K562 (cell line): ENCODE results near the gene PSMA5. TPM values are rescaled to one million over a fixed set of nuclear protein-coding genes. Genes with fewer than 3 reads are reported as not detected.

Source experiments
- CEBPZ ChIP-seq: fragments of 150-350 bp; IDR thresholded peaks from 2 replicates; pipeline ENCODE4 v1.6.1; 2014; ENCODE audit warnings: low read depth, mild to moderate bottlenecking, low read length, borderline replicate concordance
- FOXM1 ChIP-seq, 2 experiments: fragments of 450-650 bp in 1 of 2; sonication (generic) in 1 of 2; formaldehyde crosslinking in 1 of 2; IDR thresholded peaks; 2 replicates each; pipeline versions ENCODE4 v1.6.1 to v1.9.0; 2017 to 2022; ENCODE audit warnings: low read depth in 2 of 2, mild to moderate bottlenecking in 2 of 2, missing genetic modification reagents in 1 of 2, moderate library complexity in 1 of 2
- GTF2E2 ChIP-seq: fragments of 200-800 bp; sonication (Bioruptor generic); IDR thresholded peaks from 2 replicates; pipeline ENCODE4 v1.6.1; 2016; ENCODE audit warnings: missing genetic modification characterization, missing compliant biosample characterization
- HDAC6 ChIP-seq: IDR thresholded peaks from 2 replicates; pipeline ENCODE4 v1.6.1; 2012; ENCODE audit warnings: low read depth, mild to moderate bottlenecking, control low read depth, inconsistent platforms, low read length, moderate library complexity
- HIVEP1 ChIP-seq: fragments of 250-450 bp; sonication (Bioruptor Pico); IDR thresholded peaks from 2 replicates; pipeline ENCODE4 v1.4.0; 2020; ENCODE audit warnings: mild to moderate bottlenecking
- LARP7 ChIP-seq: fragments of 450-650 bp; IDR thresholded peaks from 2 replicates; pipeline ENCODE4 v1.6.1; 2016
- NFIX ChIP-seq: fragments of 250-450 bp; sonication (Bioruptor Pico); IDR thresholded peaks from 2 replicates; pipeline ENCODE4 v1.4.0; 2020; ENCODE audit warnings: low read depth, mild to moderate bottlenecking, moderate library complexity
- PCBP1 ChIP-seq: fragments of 200-400 bp; formaldehyde crosslinking; IDR thresholded peaks from 2 replicates; pipeline ENCODE4 v1.6.1; 2018; ENCODE audit warnings: mild to moderate bottlenecking, low read depth, low read length; ENCODE audit not compliant: poor library complexity, severe bottlenecking
- PRMT5 ChIP-seq: sonication (generic); formaldehyde crosslinking; IDR thresholded peaks from 2 replicates; pipeline ENCODE4 v1.5.0; 2020; ENCODE audit warnings: missing genetic modification reagents
- RBM15 ChIP-seq: fragments of 200-400 bp; formaldehyde crosslinking; IDR thresholded peaks from 2 replicates; pipeline ENCODE4 v1.6.1; 2018; ENCODE audit warnings: mild to moderate bottlenecking, low read length, moderate library complexity; ENCODE audit not compliant: insufficient read depth
- U2AF1 ChIP-seq: fragments of 200-400 bp; formaldehyde crosslinking; optimal IDR thresholded peaks from 2 replicates; pipeline ENCODE3; 2017; ENCODE audit warnings: mild to moderate bottlenecking, low read depth, low read length, moderate library complexity
- XRCC4 ChIP-seq: IDR thresholded peaks from one replicate; pipeline ENCODE4 v1.6.1; 2011; ENCODE audit not compliant: insufficient read depth, insufficient read length; ENCODE audit errors: extremely low read depth
- ZBTB1 ChIP-seq: sonication (generic); formaldehyde crosslinking; IDR thresholded peaks from 2 replicates; pipeline ENCODE4 v1.8.1; 2023; ENCODE audit warnings: missing genetic modification reagents, low read depth, mild to moderate bottlenecking, borderline replicate concordance
- ZNF408 ChIP-seq: fragments of 250-450 bp; sonication (Bioruptor Pico); IDR thresholded peaks from 2 replicates; pipeline ENCODE4 v1.4.0; 2020; ENCODE audit warnings: low read depth, mild to moderate bottlenecking, moderate library complexity
- ZNF764 ChIP-seq: fragments of 250-450 bp; sonication (Bioruptor Pico); IDR thresholded peaks from 2 replicates; pipeline ENCODE4 v1.4.0; 2020; ENCODE audit warnings: low read depth, mild to moderate bottlenecking, moderate library complexity
- ZNF766 ChIP-seq: fragments of 200-800 bp; sonication (Bioruptor generic); conservative IDR thresholded peaks from 2 replicates; pipeline ENCODE4 v1.6.1; 2016; ENCODE audit warnings: missing genetic modification characterization, missing compliant biosample characterization
- polyA plus RNA-seq, 8 experiments: library from polyadenylated mRNA; depleted of rRNA in 4 of 8; stranded (reverse) in 5 of 8; unstranded in 3 of 8; fragments of >200 nt; fragmentation: Nextera tagmentation in 2 of 8; fragmentation: Illumina TruSeq in 1 of 8; extraction: Ambion mirVana in 2 of 8; extraction: Trizol in 1 of 8; gene quantifications; 2 replicates each; pipeline versions ENCODE4 v1.2.1 to v1.2.3, GENCODE V29; 2011 to 2014; ENCODE audit warnings: inconsistent platforms in 1 of 8, missing spikeins in 1 of 8
- total RNA-seq, 7 experiments: library from RNA; depleted of rRNA in 6 of 7; stranded (reverse); fragments of >200 nt in 6 of 7; fragmentation: Illumina TruSeq in 2 of 7; extraction: Trizol in 2 of 7; gene quantifications; 2 replicates each; pipeline versions ENCODE4 v1.2.1 to v1.2.3, GENCODE V29; 2011 to 2021; ENCODE audit warnings: low replicate concordance in 1 of 7
- TF ChIP-seq, protein P1 (sequence below): fragments of 250-450 bp; sonication (Bioruptor Pico); IDR thresholded peaks from 2 replicates; pipeline ENCODE4 v1.4.0; 2020; ENCODE audit warnings: mild to moderate bottlenecking, moderate library complexity, borderline replicate concordance
- TF ChIP-seq, protein P2 (sequence below), 2 experiments: fragments of 450-650 bp; conservative IDR thresholded peaks; 2 replicates each; pipeline ENCODE4 v1.6.1; 2017; ENCODE audit warnings: mild to moderate bottlenecking in 2 of 2, moderate library complexity in 2 of 2

The PSMA5 gene
- total and polyA plus RNA-seq, 9 of the 15 experiments (the other 6 are each of a cell fraction or from before 2014, with no cell fraction given): 82.6 to 542 (median 287) TPM

GRCh38 chr1:109397581-109398342 is 28.5 kb downstream of the PSMA5 start, which contains the start of gene SORT1 (continued):
- TF ChIP-seq, protein P1, sequence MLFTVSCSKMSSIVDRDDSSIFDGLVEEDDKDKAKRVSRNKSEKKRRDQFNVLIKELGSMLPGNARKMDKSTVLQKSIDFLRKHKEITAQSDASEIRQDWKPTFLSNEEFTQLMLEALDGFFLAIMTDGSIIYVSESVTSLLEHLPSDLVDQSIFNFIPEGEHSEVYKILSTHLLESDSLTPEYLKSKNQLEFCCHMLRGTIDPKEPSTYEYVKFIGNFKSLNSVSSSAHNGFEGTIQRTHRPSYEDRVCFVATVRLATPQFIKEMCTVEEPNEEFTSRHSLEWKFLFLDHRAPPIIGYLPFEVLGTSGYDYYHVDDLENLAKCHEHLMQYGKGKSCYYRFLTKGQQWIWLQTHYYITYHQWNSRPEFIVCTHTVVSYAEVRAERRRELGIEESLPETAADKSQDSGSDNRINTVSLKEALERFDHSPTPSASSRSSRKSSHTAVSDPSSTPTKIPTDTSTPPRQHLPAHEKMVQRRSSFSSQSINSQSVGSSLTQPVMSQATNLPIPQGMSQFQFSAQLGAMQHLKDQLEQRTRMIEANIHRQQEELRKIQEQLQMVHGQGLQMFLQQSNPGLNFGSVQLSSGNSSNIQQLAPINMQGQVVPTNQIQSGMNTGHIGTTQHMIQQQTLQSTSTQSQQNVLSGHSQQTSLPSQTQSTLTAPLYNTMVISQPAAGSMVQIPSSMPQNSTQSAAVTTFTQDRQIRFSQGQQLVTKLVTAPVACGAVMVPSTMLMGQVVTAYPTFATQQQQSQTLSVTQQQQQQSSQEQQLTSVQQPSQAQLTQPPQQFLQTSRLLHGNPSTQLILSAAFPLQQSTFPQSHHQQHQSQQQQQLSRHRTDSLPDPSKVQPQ (CRISPR knock-in tag): 0 out of 2 replicates have a peak, but pooled peaks have one; percentile 30
- TF ChIP-seq PRMT5 (CRISPR knock-in tag) (no peak), PCBP1 (no peak), CEBPZ (no peak), HIVEP1 (CRISPR knock-in tag) (no peak), U2AF1 (no peak), ZBTB1 (CRISPR knock-in tag) (no peak), ZNF764 (CRISPR knock-in tag) (no peak), ZNF766 (CRISPR knock-in tag) (no peak), LARP7 (no peak), ZNF408 (CRISPR knock-in tag) (no peak), NFIX (CRISPR knock-in tag) (no peak), RBM15 (no peak), GTF2E2 (tag) (no peak), FOXM1 (IDR thresholded peaks at IDR 0.05; ENCODE audit: low read depth) (no peak), FOXM1 (CRISPR knock-in tag; IDR thresholded peaks at IDR 0.05; ENCODE audit: low read depth) (no peak), XRCC4 (no peak), HDAC6 (no peak)
- TF ChIP-seq, protein P2, sequence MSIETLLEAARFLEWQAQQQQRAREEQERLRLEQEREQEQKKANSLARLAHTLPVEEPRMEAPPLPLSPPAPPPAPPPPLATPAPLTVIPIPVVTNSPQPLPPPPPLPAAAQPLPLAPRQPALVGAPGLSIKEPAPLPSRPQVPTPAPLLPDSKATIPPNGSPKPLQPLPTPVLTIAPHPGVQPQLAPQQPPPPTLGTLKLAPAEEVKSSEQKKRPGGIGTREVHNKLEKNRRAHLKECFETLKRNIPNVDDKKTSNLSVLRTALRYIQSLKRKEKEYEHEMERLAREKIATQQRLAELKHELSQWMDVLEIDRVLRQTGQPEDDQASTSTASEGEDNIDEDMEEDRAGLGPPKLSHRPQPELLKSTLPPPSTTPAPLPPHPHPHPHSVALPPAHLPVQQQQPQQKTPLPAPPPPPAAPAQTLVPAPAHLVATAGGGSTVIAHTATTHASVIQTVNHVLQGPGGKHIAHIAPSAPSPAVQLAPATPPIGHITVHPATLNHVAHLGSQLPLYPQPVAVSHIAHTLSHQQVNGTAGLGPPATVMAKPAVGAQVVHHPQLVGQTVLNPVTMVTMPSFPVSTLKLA (conservative IDR thresholded peaks at IDR 0.05): peak in 1 of 2 experiments; percentile 63; a peak in 2 of 4 replicates
